ENCODE measurements around the gene RAB22A. TPM values are rescaled to one million over a fixed set of nuclear protein-coding genes. Genes with fewer than 3 reads are reported as not detected.

RAB22A gene
- total RNA-seq, 2 donors from 2014 or later: 18.7 to 26.5 TPM

DNA sequence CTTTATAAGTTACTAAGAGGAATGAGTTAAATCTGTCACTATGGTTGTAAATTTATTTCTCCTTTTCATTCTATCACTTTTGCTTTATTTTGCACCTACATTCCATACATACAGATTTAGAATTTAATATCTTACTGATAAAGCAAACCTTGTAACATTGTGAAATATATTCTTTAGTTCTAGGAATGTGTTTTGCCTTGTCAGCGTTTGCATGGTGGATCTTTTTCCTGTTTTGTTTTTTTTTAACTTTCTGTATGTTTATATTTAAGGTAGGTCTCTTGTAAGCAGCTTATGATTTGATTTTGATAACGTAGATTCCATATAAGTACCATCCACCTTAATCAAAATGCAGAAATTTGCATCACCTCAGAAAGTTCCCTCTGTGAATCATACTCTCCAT is 16.4 kb downstream of the RAB22A start:
- Histone ChIP-seq H3K27me3 (replicated peaks; ENCODE audit: insufficient read depth) (no peaks in the 10 kb centered on the region), H3K27ac (no peak overlapping the region), H3K36me3 (no peaks in the 10 kb centered on the region), H3K4me1 (ENCODE audit: control insufficient read depth in 1 of 2, low read depth in 2 of 2) (peaks cover 0 to 7% of the 10 kb centered on the region in 2 donors), H3K9me3 (no peaks in the 10 kb centered on the region), H3K4me3 (no peak overlapping the region)
- DNase-seq (ENCODE audit: low spot score): no peak
- TF ChIP-seq, protein P1, sequence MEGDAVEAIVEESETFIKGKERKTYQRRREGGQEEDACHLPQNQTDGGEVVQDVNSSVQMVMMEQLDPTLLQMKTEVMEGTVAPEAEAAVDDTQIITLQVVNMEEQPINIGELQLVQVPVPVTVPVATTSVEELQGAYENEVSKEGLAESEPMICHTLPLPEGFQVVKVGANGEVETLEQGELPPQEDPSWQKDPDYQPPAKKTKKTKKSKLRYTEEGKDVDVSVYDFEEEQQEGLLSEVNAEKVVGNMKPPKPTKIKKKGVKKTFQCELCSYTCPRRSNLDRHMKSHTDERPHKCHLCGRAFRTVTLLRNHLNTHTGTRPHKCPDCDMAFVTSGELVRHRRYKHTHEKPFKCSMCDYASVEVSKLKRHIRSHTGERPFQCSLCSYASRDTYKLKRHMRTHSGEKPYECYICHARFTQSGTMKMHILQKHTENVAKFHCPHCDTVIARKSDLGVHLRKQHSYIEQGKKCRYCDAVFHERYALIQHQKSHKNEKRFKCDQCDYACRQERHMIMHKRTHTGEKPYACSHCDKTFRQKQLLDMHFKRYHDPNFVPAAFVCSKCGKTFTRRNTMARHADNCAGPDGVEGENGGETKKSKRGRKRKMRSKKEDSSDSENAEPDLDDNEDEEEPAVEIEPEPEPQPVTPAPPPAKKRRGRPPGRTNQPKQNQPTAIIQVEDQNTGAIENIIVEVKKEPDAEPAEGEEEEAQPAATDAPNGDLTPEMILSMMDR (IDR thresholded peaks at IDR 0.05): no peak
- ATAC-seq (ENCODE audit: insufficient number of reproducible peaks, low FRiP score, low read depth): no peak

DNA sequence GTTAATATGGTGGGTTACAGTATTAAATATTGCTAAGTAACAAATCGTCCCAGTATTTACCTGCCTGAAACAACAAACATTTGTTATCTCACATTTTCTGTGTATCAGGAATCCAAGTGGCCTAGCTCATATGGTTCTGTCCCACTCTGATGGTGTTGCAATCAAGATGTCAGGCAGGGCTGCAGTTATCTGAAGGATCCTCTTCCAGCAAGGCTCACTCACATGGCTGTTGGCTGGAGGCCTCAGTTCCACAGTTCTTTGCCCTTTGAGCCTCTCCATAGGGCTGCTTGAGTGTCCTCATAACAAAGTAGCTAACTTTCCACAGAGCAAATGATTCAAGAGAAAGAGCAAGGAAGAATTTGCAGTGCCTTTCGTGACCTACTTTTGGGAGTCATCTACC is 17.7 kb downstream of the RAB22A start:
- DNase-seq (ENCODE audit: low spot score) (no peak), ATAC-seq (ENCODE audit: insufficient number of reproducible peaks, low FRiP score, low read depth) (no peak)
- no peaks in the 10 kb centered on the region for H3K9me3 ChIP-seq
- H3K4me3 ChIP-seq: no peak overlapping the region
- H3K4me1 ChIP-seq (ENCODE audit: control insufficient read depth in 1 of 2, low read depth in 2 of 2): peaks cover 0 to 7% of the 10 kb centered on the region in 2 donors
- no peak overlapping the region for H3K27ac ChIP-seq
- no peaks in the 10 kb centered on the region for H3K36me3 ChIP-seq
- H3K27me3 ChIP-seq (replicated peaks; ENCODE audit: insufficient read depth): no peaks in the 10 kb centered on the region
- TF ChIP-seq, protein P1 (IDR thresholded peaks at IDR 0.05): no peak

DNA sequence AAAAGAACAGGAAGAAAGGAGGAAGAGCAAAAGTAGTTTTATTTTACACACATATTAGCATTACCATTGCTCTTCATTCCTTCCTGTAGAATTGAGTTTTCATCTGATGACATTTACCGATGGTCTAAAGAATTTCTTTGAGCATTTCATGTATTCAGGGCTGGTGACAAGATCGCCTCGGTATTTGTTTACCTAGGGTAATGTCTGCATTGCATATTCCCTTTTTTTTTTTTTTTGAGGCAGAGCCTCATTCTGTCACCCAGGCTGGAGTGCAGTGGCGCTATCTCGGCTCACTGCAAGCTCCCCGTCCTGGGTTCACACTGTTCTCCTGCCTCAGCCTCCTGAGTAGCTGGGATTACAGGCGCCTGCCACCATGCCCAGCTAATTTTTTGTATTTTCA is 19.3 kb downstream of the RAB22A start:
- Histone ChIP-seq H3K27ac (no peak overlapping the region), H3K36me3 (no peaks in the 10 kb centered on the region), H3K4me1 (ENCODE audit: control insufficient read depth in 1 of 2, low read depth in 2 of 2) (peaks cover 0 to 7% of the 10 kb centered on the region in 2 donors), H3K9me3 (no peaks in the 10 kb centered on the region), H3K4me3 (no peak overlapping the region), H3K27me3 (replicated peaks; ENCODE audit: insufficient read depth) (no peaks in the 10 kb centered on the region)
- ATAC-seq (ENCODE audit: insufficient number of reproducible peaks, low FRiP score, low read depth): no peak
- TF ChIP-seq, protein P1 (IDR thresholded peaks at IDR 0.05): no peak
- no peak for DNase-seq (ENCODE audit: low spot score)

DNA sequence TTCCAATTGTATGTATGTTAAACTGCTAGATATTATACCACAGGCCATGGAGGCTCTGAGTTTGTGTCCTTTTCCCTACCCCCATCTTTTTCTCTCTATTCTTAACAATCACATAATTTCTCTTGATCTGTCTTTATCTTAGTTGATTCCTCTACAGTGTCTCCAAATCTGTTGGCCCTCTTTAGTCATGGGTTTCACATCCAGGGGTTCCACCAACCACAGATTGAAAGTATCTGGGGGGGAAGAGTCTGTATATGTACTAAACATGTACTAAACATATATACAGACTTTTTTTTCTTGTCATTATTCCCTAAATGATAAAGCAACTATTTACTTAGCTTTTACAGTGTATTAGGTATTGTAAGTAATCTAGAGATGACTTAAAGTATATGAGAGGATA is 20.2 kb downstream of the RAB22A start:
- no peaks in the 10 kb centered on the region for H3K36me3 ChIP-seq
- ATAC-seq (ENCODE audit: insufficient number of reproducible peaks, low FRiP score, low read depth) (no peak), DNase-seq (ENCODE audit: low spot score) (no peak)
- no peak overlapping the region for H3K4me3 ChIP-seq
- TF ChIP-seq, protein P1 (IDR thresholded peaks at IDR 0.05): no peak
- no peak overlapping the region for H3K27ac ChIP-seq
- H3K27me3 ChIP-seq (replicated peaks; ENCODE audit: insufficient read depth): no peaks in the 10 kb centered on the region
- H3K4me1 ChIP-seq (ENCODE audit: control insufficient read depth in 1 of 2, low read depth in 2 of 2): peaks cover 0 to 7% of the 10 kb centered on the region in 2 donors
- no peaks in the 10 kb centered on the region for H3K9me3 ChIP-seq

DNA sequence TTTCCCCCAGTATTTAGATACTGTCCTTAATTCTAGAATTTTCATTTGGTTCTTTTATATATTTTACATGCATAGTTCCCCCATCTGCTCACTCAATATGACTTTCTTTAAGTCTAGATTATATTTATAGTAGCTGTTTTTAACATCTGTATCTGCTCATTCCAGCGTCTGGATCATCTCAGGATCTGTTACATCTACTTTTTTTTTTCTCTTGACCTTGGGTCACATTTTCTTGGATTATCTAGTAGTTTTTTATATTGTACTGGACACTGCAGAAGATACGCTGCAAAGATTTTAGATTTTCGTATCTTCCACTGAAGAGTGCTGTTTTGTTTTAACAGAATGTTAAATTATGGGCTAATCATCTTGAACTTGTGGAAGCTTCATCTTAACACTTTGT is 20.7 kb downstream of the RAB22A start:
- no peak for DNase-seq (ENCODE audit: low spot score)
- no peak overlapping the region for H3K4me3 ChIP-seq
- H3K27ac ChIP-seq: no peak overlapping the region
- H3K36me3 ChIP-seq: no peaks in the 10 kb centered on the region
- TF ChIP-seq, protein P1 (IDR thresholded peaks at IDR 0.05): no peak
- H3K9me3 ChIP-seq: no peaks in the 10 kb centered on the region
- no peak for ATAC-seq (ENCODE audit: insufficient number of reproducible peaks, low FRiP score, low read depth)
- peaks cover 0 to 4% of the 10 kb centered on the region in 2 donors for H3K4me1 ChIP-seq (ENCODE audit: control insufficient read depth in 1 of 2, low read depth in 2 of 2)
- H3K27me3 ChIP-seq (replicated peaks; ENCODE audit: insufficient read depth): no peaks in the 10 kb centered on the region

Measured in thoracic aorta (tissue), 2 donors.